Stimulated activated CD8-positive, alpha-beta memory T cell treated with anti-CD3 and anti-CD28 coated beads, Interleukin-12 subunit alpha, Interleukin-12 subunit beta, amount 100 ng/mL, for 24 hours (primary cell): ENCODE measurements around the gene DISP3.

Experiments used
- DNase-seq: peaks from one replicate; pipeline ENCODE4 v3.0.0-alpha.2; 2020; ENCODE audit errors: extremely low read depth

The DISP3 gene

DNA sequence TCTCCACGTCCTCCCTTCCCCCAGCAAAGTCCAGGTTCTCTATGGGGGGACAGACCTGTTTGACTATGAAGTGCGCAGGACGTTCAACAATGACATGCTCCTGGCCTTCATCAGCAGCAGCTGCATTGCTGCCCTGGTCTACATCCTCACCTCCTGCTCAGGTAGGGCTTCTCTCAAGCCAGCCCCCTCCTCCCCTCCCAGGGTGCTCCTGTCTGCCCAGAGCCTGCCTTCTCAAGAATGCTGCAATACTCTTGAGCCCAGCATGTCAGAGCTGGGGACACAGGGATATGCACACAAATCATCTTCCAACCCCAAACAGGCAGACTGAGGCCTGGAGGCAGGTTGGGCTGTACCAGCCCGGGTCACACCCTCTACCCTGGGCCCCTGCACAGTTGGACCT is 35.4 kb downstream of the DISP3 start:
- no peak for DNase-seq

DNA sequence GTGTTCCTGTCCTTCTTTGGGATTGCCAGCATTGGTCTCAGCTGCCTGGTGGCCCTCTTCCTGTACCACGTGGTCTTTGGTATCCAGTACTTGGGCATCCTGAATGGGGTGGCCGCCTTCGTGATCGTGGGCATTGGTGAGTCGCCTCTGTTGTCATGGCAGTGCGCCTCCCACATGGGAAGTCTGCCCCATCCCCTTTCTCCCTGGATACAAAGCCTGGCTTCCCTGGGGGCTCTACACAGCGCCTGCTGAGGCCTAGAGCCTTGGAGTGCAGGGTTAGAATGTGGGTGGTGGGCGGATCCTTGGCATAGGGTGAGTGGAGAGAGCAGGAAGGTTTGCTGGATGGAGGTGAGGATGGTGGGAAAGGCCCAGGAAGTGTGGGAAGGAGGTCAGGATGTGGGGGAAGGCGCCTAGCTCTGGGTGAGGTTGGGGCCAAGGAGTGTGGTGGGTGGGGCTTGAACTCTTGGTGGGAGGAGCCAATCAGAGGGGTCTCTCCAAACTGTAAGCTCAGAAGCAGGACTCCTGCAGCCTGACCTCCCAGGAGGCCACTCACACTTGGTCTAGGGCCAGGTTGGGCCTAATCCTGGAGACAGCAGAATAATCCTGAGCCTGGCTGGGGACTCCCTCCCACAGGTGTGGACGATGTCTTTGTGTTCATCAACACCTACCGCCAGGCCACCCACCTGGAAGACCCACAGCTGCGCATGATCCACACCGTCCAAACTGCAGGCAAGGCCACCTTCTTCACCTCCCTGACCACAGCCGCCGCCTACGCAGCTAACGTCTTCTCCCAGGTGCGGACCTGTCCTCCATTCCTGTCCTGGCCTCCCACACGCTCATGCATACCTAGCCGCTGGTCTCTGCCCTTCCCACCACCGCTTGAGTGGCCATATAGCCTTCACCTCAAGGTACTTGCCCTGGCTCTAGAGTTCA is 36.7 kb downstream of the DISP3 start:
- DNase-seq, result no peak

DNA sequence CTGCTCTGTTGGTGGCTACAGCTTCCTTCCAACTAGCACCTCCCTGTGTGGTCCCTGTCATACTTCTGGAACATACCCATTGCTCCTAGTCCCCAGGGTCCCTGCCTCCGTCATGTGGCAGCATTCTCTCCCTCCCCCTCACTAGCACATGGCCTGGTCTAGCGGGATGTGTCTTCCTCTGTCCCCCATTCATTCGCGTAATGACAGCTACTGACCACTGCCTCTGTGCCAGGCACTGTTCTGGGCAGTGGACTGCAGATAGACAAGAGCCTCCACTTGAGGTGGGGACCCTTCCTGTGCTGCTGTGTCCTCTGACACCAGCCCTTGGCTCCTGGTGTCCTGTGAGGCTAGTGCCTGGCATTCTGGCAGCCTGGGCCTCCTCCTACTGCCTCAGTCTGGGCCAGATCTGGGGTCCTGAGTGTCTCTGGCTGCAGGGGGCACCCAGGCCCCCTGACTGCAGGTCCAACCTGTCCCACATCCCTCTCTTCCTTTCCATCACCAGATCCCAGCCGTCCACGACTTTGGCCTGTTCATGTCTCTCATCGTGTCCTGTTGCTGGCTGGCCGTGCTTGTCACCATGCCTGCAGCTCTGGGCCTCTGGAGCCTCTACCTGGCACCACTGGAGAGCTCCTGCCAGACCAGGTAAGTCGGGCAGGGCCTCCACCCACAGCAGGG is 38.1 kb downstream of the DISP3 start:
- DNase-seq, result no peak

DNA sequence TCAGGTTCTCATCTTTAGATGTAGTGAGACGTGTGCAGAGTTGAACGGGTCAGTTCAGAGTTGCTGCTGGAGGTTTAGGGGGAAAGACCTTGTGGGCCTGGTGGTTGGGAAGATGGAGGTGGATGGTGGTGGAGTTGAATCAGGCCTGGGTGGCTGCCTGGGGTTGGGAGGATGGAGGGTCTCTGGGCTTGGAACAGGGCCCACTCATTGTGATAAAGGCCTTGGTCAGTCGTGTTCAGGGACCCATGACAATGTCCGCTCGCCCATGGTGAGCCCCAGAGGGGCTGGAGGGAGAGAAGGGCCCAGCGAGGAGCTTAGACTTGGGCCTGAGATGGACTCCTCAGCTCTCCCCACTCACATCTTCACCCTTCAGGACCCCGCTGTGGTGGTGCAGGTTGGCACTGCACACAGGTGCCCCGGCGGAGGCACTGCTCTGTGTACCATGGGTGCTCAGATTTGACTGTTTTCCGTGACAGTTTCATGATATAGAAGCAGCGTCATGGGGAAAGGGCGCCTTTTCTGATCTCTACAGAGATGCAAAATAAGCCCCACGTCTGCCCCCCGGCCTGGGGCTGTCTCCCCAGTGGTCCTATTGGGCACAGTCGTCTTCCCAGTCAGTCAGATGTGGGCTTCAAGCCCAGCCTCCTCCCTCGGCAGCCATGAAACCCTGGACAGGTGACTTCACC is 39.2 kb downstream of the DISP3 start:
- DNase-seq, result no peak

DNA sequence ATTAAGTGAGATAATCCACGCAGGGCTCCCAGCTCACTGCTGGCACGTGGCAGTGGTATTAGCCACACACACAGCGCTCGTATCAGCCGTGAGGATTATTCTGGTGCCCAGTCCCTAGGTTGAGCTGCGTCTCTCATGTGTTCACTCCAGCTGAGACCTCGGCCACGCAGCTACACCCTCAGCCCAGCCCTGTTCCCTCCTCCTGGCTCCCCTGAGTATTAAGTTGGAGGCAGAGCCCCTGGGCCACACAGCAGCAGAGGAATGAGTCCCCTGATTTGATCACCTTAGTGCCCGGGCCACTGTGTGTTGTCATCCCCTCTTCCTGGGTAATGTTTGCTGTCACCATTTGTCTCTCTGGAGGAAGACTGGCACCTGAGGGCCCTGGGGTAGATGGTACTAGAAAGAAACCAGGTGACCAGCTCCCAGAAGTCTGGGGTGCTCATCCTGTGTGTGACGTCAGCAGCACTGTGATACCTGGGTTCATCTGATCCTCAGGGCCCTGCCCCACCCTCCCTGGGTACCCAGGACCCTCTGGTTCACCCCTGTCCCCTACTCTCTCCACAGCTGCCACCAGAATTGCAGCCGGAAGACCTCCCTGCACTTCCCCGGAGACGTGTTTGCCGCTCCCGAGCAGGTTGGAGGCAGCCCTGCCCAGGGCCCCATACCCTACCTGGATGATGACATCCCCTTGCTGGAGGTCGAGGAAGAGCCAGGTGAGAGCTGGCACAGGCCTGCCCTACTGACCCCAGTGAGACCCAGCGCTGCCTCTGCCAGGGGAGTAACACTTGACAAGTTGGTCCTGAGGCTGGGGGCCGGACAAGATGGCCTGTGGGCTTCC is 40.1 kb downstream of the DISP3 start:
- no peak for DNase-seq

DNA sequence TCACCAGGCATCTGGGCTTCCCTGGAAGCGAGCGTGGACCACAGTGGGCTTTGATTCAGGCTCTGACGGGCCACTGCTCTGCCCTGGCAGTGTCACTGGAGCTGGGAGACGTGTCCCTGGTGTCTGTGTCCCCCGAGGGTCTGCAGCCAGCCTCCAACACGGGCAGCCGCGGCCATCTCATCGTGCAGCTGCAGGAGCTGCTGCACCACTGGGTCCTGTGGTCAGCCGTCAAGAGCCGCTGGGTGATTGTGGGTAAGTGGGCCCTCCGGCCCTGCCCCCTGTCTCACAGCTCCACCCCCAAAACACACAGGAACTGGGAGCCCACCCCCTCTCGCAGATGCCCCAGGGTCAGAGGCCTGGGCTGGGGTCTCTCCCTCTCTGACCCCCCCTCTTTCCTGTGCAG is 40.7 kb downstream of the DISP3 start:
- DNase-seq, result no peak

DNA sequence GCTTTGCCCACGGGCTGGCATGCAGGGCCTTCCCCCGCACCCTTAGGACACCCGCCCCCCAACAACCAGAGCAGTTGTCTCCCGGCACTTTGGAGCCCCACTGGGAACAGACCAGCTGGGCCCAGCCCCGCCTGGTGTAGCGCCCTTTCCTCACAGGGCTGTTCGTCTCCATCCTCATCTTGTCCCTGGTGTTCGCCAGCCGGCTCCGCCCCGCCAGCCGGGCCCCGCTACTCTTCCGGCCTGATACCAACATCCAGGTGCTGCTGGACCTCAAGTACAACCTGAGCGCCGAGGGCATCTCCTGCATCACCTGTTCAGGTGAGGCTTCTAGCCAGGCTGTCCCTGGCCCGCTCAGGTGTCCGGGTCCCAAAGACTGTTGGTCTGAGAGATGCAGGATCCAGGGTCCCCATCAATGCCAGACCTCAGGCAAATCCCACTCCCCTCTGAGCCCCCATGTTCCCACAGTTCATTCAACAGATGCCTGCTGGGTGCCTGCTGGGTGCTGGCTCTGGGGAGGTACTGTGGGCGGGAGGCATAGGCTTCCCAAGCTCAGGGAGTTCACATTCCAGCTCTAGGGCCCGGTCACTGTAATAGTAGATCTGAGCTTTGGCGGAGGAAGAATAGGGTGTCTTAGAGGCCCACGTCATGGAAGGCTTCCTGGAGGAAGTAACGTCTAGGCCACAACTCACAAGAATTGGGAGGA is 41.7 kb downstream of the DISP3 start:
- DNase-seq, result no peak

DNA sequence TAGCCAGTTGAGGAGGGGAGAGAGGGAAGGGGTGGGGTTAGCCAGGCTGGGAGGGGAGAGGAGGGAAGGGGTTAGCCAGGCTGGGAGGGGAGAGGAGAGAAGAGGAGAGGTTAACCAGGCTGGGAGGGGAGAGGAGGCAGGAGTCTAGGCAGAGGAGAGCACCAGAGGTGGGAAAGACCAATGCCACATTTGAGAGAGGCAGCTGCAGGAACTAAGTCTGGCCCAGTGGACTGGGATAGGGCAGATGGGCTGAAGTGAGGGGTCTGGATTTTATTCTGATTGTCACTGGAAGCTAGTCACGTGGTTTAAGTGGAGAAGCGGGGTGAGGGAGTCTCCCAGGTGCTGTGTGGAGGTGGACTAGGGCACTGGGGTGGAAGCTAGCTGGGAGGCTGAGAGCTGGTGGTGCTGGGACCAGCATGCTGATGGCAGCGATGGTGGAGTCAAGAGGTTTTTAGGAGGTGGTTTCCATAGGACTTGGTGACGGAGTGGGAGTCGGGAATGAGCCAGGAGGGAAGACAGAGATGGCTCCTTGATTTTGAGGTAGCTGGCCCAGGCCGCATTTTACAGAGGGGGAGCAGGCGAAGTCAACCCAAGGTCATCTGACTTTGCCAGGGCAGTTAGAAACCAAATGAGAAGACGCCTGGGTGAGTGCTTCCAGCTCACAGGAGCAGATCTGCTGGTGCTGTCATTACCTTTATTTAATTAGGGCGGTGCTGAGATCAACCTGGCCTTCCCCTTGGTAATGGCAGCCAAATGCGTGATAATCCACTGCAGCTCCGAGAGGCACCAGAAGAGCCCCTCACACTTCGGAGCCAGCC is 42.8 kb downstream of the DISP3 start:
- no peak for DNase-seq

DNA sequence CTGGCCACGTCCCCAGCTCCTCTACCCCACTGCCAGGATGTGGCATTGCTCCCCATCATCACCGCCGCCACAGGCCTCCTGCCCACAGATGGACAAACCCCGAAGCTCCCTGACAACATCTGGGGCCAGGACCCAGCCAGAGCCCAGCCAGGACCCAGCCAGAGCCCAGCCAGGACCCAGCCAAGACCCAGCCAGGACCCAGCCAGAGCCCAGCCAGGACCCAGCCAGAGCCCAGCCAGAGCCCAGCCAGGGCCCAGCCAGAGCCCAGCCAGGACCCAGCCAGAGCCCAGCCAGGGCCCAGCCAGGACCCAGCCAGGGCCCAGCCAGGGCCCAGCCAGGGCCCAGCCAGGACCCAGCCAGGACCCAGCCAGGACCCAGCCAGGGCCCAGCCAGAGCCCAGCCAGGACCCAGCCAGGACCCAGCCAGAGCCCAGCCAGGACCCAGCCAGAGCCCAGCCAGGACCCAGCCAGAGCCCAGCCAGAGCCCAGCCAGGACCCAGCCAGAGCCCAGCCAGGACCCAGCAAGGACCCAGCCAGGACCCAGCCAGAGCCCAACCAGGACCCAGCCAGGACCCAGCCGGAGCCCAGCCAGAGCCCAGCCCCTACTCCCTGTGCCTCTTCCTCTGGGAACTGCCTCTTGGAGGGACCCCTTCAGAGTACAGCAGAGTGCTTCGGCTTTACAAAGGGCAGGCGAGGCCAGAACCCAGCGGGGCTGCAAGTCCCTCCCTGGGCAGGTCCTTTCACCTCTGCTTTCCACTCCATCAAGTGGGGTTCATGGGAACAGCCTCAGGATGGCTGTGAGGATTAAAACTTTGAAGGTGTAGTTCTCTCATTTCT is 43.7 kb downstream of the DISP3 start:
- DNase-seq, result no peak

DNA sequence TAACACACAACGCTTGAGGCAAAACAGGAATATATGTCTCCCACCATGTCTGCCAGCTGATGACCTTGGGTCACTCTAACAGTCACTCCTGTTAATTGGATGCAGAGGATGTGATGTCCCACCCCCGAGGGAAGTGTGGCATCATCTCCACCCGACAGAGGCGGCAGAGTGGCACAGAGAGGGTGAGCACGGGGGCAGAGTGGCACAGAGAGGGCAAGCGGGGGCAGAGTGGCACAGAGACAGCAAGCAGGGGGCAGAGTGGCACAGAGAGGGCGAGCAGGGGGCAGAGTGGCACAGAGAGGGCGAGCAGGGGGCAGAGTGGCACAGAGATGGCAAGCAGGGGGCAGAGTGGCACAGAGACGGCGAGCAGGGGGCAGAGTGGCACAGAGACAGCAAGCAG is 44.3 kb downstream of the DISP3 start:
- DNase-seq, result no peak

DNA sequence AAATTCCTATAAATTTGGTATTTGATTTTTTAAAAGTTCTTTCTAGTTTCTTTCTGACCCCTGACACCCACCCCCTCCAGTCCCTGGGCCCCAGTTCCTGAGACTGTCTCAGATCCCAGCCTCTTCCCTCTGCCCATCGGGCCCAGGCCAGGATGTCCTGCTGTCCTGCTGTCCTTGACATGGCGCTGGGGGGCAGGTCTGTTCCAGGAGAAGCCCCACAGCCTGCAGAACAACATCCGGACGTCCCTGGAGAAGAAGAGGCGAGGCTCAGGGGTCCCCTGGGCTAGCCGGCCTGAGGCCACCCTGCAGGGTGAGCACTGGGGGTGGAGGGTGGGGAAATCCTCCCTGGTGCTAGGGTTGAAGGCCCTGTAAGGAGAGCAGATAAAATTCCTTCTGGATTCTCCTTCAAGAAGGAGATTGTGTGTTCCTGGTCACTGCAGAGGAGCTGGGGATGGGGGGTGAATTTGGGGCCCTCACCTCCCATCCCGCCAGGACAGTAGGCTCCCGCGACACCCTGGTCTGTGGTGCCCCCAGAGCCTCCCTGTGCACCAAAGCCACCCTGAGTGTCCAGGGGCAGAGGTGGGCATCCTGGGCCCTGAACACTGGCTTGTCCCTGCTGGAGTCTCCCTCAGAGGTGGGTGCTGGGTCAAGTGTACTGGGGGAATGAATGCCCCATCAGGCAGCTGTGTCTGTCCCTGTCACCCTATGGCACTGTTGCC is 45.0 kb downstream of the DISP3 start:
- no peak for DNase-seq

DNA sequence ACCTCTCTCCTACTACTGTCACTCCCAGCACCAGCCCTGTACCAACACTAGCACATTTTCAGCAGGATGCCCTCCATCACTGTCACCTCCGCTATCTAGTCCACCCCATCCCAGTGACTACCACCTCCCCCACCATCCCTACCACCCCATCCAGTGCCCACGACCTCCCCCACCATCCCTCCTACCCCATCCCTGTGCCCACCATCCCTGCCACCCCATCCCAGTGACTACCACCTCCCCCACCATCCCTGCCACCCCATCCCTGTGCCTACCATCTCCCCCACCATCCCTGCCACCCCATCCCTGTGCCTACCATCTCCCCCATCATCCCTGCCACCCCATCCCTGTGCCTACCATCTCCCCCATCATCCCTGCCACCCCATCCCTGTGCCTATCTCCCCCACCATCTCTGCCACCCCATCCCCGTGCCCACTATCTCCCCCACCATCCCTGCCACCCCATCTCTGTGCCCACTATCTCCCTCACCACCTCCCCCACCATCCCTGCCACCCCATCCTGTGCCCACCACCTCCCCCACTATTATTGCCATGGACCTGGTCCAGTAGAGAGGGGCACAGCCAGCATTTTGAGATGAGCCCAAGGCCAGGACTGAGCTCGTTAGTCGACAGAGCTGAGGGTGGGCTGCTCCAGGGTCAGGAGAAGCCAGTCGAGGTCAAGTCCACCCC is 45.7 kb downstream of the DISP3 start:
- no peak for DNase-seq

DNA sequence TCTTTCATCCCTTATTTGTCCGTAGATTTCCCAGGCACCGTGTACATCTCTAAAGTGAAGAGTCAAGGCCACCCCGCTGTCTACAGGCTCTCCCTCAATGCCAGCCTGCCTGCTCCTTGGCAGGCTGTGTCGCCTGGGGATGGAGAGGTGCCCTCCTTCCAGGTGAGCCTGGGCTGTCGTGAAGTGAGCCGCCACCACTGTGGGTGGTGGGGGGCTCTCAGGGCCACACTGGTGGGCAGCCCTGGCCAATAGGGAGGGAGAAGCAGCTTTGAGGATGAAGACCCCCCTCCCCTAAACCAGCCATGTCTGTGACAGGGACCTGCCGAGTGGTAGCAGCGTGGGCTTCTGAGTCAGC is 46.2 kb downstream of the DISP3 start:
- DNase-seq, result no peak

DNA sequence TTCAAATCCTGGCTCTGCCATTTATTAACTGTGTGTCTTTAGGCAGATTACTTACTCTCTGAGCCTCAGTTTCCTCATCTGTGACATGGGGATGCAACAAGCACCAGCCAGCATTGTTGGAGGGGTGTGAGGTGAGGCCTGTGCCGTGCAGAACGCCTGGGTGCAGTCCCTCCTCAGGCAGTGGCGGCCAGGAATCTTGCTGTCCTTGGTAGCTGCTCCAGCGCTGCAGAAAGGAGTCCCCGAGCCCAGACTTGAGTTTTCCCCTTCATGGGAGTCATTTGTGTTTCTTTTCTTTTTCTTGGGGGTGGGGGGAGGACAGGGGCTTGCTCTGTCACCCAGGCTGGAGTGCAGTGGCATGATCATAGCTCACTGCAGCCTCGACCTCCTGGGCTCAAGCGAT is 46.6 kb downstream of the DISP3 start:
- DNase-seq, result no peak

DNA sequence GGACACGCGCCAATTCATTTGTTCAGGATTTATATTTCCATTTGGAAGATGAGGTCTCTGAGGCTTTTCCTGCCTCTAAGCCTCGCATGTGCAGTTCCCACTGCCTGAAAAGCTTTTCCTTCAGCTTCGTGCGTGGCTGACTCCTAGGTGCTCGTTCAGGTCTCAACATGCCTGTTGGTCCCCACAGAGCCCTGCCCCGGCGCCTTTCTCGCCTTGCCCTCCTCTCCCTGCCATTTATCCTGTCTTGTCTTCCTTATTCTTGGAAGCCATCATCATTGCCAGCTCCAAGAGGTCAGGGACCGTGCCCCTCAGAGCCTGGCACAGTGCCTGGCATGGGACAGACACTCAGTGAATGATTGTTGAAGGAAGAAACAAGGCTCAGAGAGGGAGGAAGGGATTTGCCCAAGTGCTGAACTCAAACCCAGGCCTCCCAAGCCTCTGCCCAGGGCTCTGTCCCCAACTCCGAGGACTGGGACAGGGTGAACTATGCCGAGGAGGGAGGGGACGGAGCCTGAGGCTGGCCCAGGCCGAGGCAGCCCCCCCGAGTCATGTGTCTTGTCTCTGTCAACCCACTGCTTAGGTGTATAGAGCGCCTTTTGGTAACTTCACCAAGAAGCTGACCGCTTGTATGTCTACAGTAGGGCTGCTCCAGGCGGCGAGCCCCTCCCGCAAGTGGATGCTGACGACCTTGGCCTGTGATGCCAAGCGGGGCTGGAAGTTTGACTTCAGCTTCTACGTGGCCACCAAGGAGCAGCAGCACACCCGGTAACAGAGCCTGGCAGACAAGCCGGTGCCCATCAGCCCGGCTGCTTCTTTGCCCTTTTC is 47.3 kb downstream of the DISP3 start:
- no peak for DNase-seq

DNA sequence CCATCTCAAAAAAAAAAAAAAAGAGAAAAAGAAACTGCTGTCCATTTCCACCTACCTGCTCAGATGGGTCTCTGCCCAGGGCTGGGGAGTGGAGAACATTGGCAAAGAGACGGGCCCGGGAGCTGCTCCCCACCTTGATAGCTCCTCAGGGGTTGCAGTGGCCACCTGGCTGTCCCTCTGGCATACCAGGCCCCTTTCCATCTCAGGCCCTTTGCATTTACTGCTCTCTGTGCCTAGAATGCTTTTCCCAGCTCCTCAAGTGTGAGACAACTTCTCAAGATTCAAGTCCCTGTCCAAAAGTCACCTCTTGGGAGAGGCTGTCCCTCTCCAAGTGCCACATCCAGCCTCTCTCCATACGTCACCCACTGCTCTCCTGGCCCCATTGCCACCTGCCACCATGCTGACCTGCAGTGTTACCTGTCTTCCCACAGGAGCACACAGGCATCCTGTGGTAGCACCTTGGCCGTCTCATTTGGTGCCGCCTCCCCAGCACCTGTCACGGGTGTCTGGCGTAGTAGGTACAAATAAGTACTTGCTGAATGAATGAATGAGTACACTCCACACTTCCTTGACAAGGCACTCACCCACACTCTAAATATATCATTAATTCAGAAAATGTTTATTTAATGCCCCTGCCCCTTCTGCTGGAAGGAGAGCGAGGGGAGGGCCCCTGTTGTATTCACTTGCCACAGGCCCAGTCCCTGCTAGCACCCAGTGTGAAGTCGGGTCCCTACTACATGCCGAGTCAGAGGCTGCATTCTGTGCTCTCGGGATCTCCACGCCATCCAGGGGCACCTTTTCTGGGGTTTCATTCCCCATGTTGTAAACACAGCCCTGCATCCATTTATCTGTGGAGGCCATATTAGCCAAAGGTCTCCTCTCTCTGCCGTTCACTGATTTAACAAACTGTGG is 48.8 kb downstream of the DISP3 start:
- no peak for DNase-seq
